Stimulated activated naive CD4-positive, alpha-beta T cell (primary cell): ENCODE measurements around the gene C1GALT1.
A peak's percentile ranks its signal among the peaks of the same experiment; 100 is the strongest.
"Not testable (repeated sequence)": the region's sequence is repeated elsewhere in the genome, so short reads cannot be mapped to it uniquely, and the experiment has no call there.

Experiments
- DNase-seq, 6 experiments: peaks; one replicate each; lab custom pipeline; 2025; lab: John Stamatoyannopoulos, UW

C1GALT1 gene

GRCh38 chr7:7182156-7183060, at the start of gene C1GALT1:
TSS of gene C1GALT1 (plus strand) at chr7:7182544. CDS start at chr7:7234320, 51,776 bp downstream.
- peak; percentile 91 to 98 (median 96) for DNase-seq

GRCh38 chr7:7134046-7134445, 48.3 kb upstream of the C1GALT1 start:
- no peak for DNase-seq

- no peak for DNase-seq
Measured at GRCh38 chr7:7135074-7135473, 47.3 kb upstream of the C1GALT1 start.

GRCh38 chr7:7135924-7136323, 46.4 kb upstream of the C1GALT1 start:
- not testable (repeated sequence) for DNase-seq

GRCh38 chr7:7136466-7137381, 45.6 kb upstream of the C1GALT1 start:
- no peak for DNase-seq

- DNase-seq: no peak
Measured at GRCh38 chr7:7138897-7139296, 43.4 kb upstream of the C1GALT1 start.

- DNase-seq: not testable (repeated sequence)
Measured at GRCh38 chr7:7143404-7143803, 38.9 kb upstream of the C1GALT1 start.

GRCh38 chr7:7145151-7145550, 37.2 kb upstream of the C1GALT1 start:
- not testable (repeated sequence) for DNase-seq

- DNase-seq: no peak
Measured at GRCh38 chr7:7146837-7147236, 35.5 kb upstream of the C1GALT1 start.

- no peak for DNase-seq
Measured at GRCh38 chr7:7148798-7149481, 33.4 kb upstream of the C1GALT1 start.

GRCh38 chr7:7151285-7151684, 31.1 kb upstream of the C1GALT1 start:
- DNase-seq: no peak

GRCh38 chr7:7151865-7152264, 30.5 kb upstream of the C1GALT1 start:
- DNase-seq: no peak

GRCh38 chr7:7152315-7152714, 30.0 kb upstream of the C1GALT1 start:
- DNase-seq: no peak

GRCh38 chr7:7154355-7154754, 28.0 kb upstream of the C1GALT1 start:
- DNase-seq: not testable (repeated sequence)

- DNase-seq: peak in 2 of 6 experiments; percentile 6 to 34
Measured at GRCh38 chr7:7156663-7157062, 25.7 kb upstream of the C1GALT1 start.

- peak; percentile 21 to 85 (median 64) for DNase-seq
Measured at GRCh38 chr7:7157177-7157886, 25.0 kb upstream of the C1GALT1 start.

GRCh38 chr7:7157887-7158271, 24.5 kb upstream of the C1GALT1 start:
- DNase-seq: no peak

GRCh38 chr7:7159063-7159658, 23.2 kb upstream of the C1GALT1 start:
- DNase-seq: peak in 2 of 6 experiments; percentile 1 to 29

GRCh38 chr7:7164591-7164990, 17.8 kb upstream of the C1GALT1 start:
- no peak for DNase-seq

- peak in 2 of 6 experiments; percentile 5 to 7 for DNase-seq
Measured at GRCh38 chr7:7165372-7165771, 17.0 kb upstream of the C1GALT1 start.

GRCh38 chr7:7166318-7166717, 16.0 kb upstream of the C1GALT1 start:
- DNase-seq: no peak
